Effector memory CD4-positive, alpha-beta T cell (primary cell): Measurements from ENCODE around the gene CD101.

ENCODE experiments used
- DNase-seq, 3 donors: peaks; one replicate each; pipeline ENCODE4 v3.0.0-alpha.2; 2020
- H3K27ac ChIP-seq: 2 replicates; pipeline ENCODE4 v1.7.0; 2013; ENCODE audit warnings: mild to moderate bottlenecking, low read length, moderate library complexity; ENCODE audit not compliant: insufficient read depth, poor library complexity, severe bottlenecking
- H3K27me3 ChIP-seq: replicated peaks from 2 replicates; pipeline ENCODE4 v1.7.0; 2013; ENCODE audit warnings: mild to moderate bottlenecking, low read length; ENCODE audit not compliant: insufficient read depth, control insufficient read depth, poor library complexity, severe bottlenecking
- H3K36me3 ChIP-seq: 2 replicates; pipeline ENCODE4 v1.7.0; 2013; ENCODE audit warnings: mild to moderate bottlenecking, low read length, moderate library complexity; ENCODE audit not compliant: control insufficient read depth, insufficient read depth
- H3K4me1 ChIP-seq: 2 replicates; pipeline ENCODE4 v1.7.0; 2013; ENCODE audit warnings: low read length, mild to moderate bottlenecking; ENCODE audit not compliant: control insufficient read depth, insufficient read depth, poor library complexity, severe bottlenecking
- H3K4me3 ChIP-seq: 2 replicates; pipeline ENCODE4 v1.7.0; 2013; ENCODE audit warnings: low read length, low read depth, mild to moderate bottlenecking; ENCODE audit not compliant: insufficient read depth, poor library complexity, severe bottlenecking
- H3K9me3 ChIP-seq: 2 replicates; pipeline ENCODE4 v1.7.0; 2013; ENCODE audit warnings: mild to moderate bottlenecking, low read length, moderate library complexity; ENCODE audit not compliant: control insufficient read depth

The CD101 gene

GRCh38 chr1:117010310-117010969 is 8.9 kb downstream of the CD101 start:
- H3K36me3 ChIP-seq, result no peaks in the 10 kb centered on the region
- H3K27ac ChIP-seq, result no peak overlapping the region
- DNase-seq, result no peak
- no peak overlapping the region for H3K4me3 ChIP-seq
- no peaks in the 10 kb centered on the region for H3K9me3 ChIP-seq
- H3K4me1 ChIP-seq, result no peaks in the 10 kb centered on the region
- H3K27me3 ChIP-seq, result no peaks in the 10 kb centered on the region

GRCh38 chr1:117011334-117011733 is 9.8 kb downstream of the CD101 start:
- Histone ChIP-seq H3K4me1 (no peaks in the 10 kb centered on the region), H3K36me3 (no peaks in the 10 kb centered on the region), H3K4me3 (no peak overlapping the region), H3K27ac (no peak overlapping the region), H3K27me3 (no peaks in the 10 kb centered on the region), H3K9me3 (no peaks in the 10 kb centered on the region)
- DNase-seq, result no peak

- Histone ChIP-seq H3K4me1 (no peaks in the 10 kb centered on the region), H3K9me3 (no peaks in the 10 kb centered on the region), H3K27me3 (no peaks in the 10 kb centered on the region), H3K27ac (no peak overlapping the region), H3K36me3 (no peaks in the 10 kb centered on the region), H3K4me3 (no peak overlapping the region)
- no peak for DNase-seq
Measured at GRCh38 chr1:117013309-117013858, 11.8 kb downstream of the CD101 start.

DNA sequence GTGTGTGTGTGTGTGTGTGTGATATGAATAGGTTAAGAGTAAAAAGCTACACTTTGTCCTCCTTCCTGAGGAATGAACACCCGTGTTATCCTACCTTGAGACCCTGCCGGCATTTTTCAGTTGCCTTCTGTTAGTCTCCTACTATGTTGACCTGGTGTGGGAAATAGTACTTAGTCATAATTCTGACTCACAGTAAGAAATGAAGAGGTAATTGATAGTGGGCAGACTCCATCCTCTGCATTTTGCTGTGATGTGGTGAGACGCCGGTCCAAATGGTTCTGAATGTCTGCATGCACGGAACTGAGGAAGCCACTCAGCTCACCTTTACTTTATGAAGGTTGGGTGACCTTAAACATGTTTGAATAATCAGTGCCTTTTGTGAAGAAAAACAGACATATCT is 12.6 kb downstream of the CD101 start:
- Histone ChIP-seq H3K36me3 (no peaks in the 10 kb centered on the region), H3K27ac (no peak overlapping the region), H3K9me3 (no peaks in the 10 kb centered on the region), H3K4me1 (no peaks in the 10 kb centered on the region), H3K27me3 (no peaks in the 10 kb centered on the region), H3K4me3 (no peak overlapping the region)
- no peak for DNase-seq

GRCh38 chr1:117015724-117016123 is 14.2 kb downstream of the CD101 start:
- DNase-seq, result no peak
- H3K27ac ChIP-seq, result no peak overlapping the region
- H3K27me3 ChIP-seq, result no peaks in the 10 kb centered on the region
- no peaks in the 10 kb centered on the region for H3K36me3 ChIP-seq
- H3K4me1 ChIP-seq, result no peaks in the 10 kb centered on the region
- no peaks in the 10 kb centered on the region for H3K9me3 ChIP-seq
- H3K4me3 ChIP-seq, result no peak overlapping the region

GRCh38 chr1:117017062-117017461 is 15.5 kb downstream of the CD101 start:
- H3K4me1 ChIP-seq, result no peaks in the 10 kb centered on the region
- H3K36me3 ChIP-seq, result no peaks in the 10 kb centered on the region
- no peak overlapping the region for H3K4me3 ChIP-seq
- H3K27ac ChIP-seq, result no peak overlapping the region
- DNase-seq, result no peak
- no peaks in the 10 kb centered on the region for H3K27me3 ChIP-seq
- H3K9me3 ChIP-seq, result no peaks in the 10 kb centered on the region

DNA sequence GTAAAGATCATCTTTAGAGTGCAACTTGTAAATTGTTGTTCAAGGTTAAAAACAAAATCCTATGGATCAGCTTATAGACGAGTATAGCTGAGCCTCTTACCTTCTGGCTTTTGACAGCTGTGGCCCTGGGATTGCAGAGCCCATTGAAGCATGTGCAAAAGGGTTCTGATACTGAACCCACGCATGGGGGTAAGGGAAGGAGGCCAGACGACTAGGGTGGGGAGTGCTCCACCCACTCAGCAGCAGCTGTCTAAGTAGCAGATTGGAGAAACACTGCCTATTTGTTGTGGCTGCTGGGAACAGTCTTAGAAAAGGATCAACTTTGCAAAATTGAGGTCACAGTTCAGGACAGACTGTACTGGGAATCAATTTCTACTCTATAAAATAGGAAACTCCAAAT is 16.1 kb downstream of the CD101 start:
- H3K9me3 ChIP-seq, result no peaks in the 10 kb centered on the region
- H3K4me1 ChIP-seq, result no peaks in the 10 kb centered on the region
- no peak for DNase-seq
- H3K4me3 ChIP-seq, result no peak overlapping the region
- H3K36me3 ChIP-seq, result no peaks in the 10 kb centered on the region
- no peak overlapping the region for H3K27ac ChIP-seq
- H3K27me3 ChIP-seq, result no peaks in the 10 kb centered on the region

GRCh38 chr1:117020526-117021156 is 19.1 kb downstream of the CD101 start:
- H3K36me3 ChIP-seq, result no peaks in the 10 kb centered on the region

DNA sequence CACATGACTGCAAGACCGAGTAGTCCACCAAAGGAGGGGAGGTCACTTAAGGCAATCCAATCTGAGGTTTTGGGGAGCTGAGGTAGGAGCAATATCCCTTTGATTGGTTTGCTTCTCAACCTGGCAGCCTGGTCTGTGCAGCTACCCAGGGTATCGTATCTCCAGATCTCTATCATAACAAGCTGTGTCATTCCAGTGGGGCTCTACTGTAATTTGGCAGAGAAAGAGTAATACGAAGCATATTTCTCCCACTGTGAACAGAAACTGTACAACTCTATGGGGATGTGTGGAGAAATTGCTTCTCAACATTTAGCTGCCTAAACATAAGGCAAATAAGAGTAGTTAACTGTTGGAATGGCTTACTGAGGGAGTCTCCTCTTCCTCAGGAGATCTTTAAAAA is 20.6 kb downstream of the CD101 start:
- no peak for DNase-seq
- Histone ChIP-seq H3K4me3 (no peak overlapping the region), H3K27ac (no peak overlapping the region), H3K4me1 (no peaks in the 10 kb centered on the region), H3K36me3 (no peaks in the 10 kb centered on the region), H3K9me3 (no peaks in the 10 kb centered on the region), H3K27me3 (no peaks in the 10 kb centered on the region)

More at GRCh38 chr1:117020526-117021156, 19.1 kb downstream of the CD101 start:
- no peaks in the 10 kb centered on the region for H3K27me3 ChIP-seq
- H3K9me3 ChIP-seq, result no peaks in the 10 kb centered on the region
- no peaks in the 10 kb centered on the region for H3K4me1 ChIP-seq
- no peak overlapping the region for H3K4me3 ChIP-seq
- no peak overlapping the region for H3K27ac ChIP-seq
- DNase-seq, result no peak

DNA sequence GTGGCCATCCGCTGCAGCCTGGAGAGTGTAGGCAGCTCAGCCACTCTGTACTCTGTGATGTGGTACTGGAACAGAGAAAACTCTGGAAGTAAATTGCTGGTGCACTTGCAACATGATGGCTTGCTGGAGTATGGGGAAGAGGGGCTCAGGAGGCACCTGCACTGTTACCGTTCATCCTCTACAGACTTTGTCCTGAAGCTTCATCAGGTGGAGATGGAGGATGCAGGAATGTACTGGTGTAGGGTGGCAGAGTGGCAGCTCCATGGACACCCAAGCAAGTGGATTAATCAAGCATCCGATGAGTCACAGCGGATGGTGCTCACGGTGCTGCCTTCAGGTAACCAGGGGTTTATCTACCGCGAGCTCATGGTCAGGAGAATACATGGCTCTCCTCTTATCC is 24.0 kb downstream of the CD101 start:
- no peak overlapping the region for H3K4me3 ChIP-seq
- no peak overlapping the region for H3K27ac ChIP-seq
- no peaks in the 10 kb centered on the region for H3K27me3 ChIP-seq
- no peaks in the 10 kb centered on the region for H3K9me3 ChIP-seq
- DNase-seq, result no peak
- no peaks in the 10 kb centered on the region for H3K4me1 ChIP-seq
- no peaks in the 10 kb centered on the region for H3K36me3 ChIP-seq
